Renal pelvis (tissue), 12 donors: ENCODE data around the gene CEMIP. TPM values are rescaled to one million over a fixed set of nuclear protein-coding genes. Genes with fewer than 3 reads are reported as not detected.

ENCODE experiments used
- DNase-seq: peaks from one replicate; pipeline ENCODE4 v3.0.0-alpha.2; 2013
- long read RNA-seq, 16 experiments: transcript quantifications; one replicate each; lab custom pipeline, GENCODE V29; 2026
- polyA plus RNA-seq, 3 donors: library from polyadenylated mRNA; unstranded; fragments of 120-200 nt; gene quantifications; one replicate each; pipeline ENCODE4 v1.2.1, GENCODE V29; 2013; ENCODE audit not compliant: insufficient read length in 3 of 3

CEMIP gene
- 1 to 10 TPM; 3.2 to 7.0 (median 6.1) TPM for polyA plus RNA-seq
- long read RNA-seq, donor 1, partial matches to known transcripts = 166 of 166 reads
- long read RNA-seq, donor 1, other reads (novel, unspliced or antisense) = 0 of 166 reads
- long read RNA-seq, donor 2, partial matches to known transcripts = 151 of 151 reads
- long read RNA-seq, donor 2, other reads (novel, unspliced or antisense) = 0 of 151 reads
- long read RNA-seq, donor 3, full-length matches to known transcripts = 1 of 1 reads
- long read RNA-seq, donor 3, partial matches to known transcripts = 0 of 1 reads
- long read RNA-seq, donor 3, other reads (novel, unspliced or antisense) = 0 of 1 reads
- long read RNA-seq, donor 4, full-length matches to known transcripts = 1 of 104 reads
- long read RNA-seq, donor 4, partial matches to known transcripts = 103 of 104 reads
- long read RNA-seq, donor 4, other reads (novel, unspliced or antisense) = 0 of 104 reads
- long read RNA-seq, donor 5 = 0 reads
- long read RNA-seq, donor 6 = 0 reads
- long read RNA-seq, donor 7 = 0 reads
- long read RNA-seq, donor 8 = 0 reads
- long read RNA-seq, donor 9 = 0 reads
- long read RNA-seq, donor 10 = 0 reads
- long read RNA-seq, donor 11 = 0 reads
- long read RNA-seq, donor 12, partial matches to known transcripts = 154 of 155 reads
- long read RNA-seq, donor 12, other reads (novel, unspliced or antisense) = 0 of 155 reads
- long read RNA-seq, donor 13 = 0 reads
- long read RNA-seq, donor 14 = 0 reads
- long read RNA-seq, donor 15 = 0 reads
- long read RNA-seq, donor 16, partial matches to known transcripts = 14 of 106 reads
- long read RNA-seq, donor 16, other reads (novel, unspliced or antisense) = 92 of 106 reads

- peak; percentile 70 for DNase-seq
These were observed at the start of gene CEMIP for GRCh38 chr15:80778964-80779657. Gene CEMIP (plus strand): TSS chr15:80779370. CDS start chr15:80873880, 94,510 bp downstream.

GRCh38 chr15:80730387-80730786 is 48.8 kb upstream of the CEMIP start:
- no peak for DNase-seq

GRCh38 chr15:80730926-80731325 is 48.2 kb upstream of the CEMIP start:
- DNase-seq = no peak

- no peak for DNase-seq
These were observed 47.0 kb upstream of the CEMIP start for GRCh38 chr15:80732167-80732566.

GRCh38 chr15:80732818-80733217 is 46.4 kb upstream of the CEMIP start:
- DNase-seq = no peak

- no peak for DNase-seq
These were observed 45.7 kb upstream of the CEMIP start for GRCh38 chr15:80733460-80733859.

GRCh38 chr15:80735344-80735743 is 43.8 kb upstream of the CEMIP start:
- DNase-seq = no peak

- peak; percentile 82 for DNase-seq
These were observed 42.6 kb upstream of the CEMIP start for GRCh38 chr15:80736560-80736959.

- DNase-seq = no peak
These were observed 39.3 kb upstream of the CEMIP start for GRCh38 chr15:80739919-80740318.

GRCh38 chr15:80742081-80742480 is 37.1 kb upstream of the CEMIP start:
- DNase-seq = no peak

- DNase-seq = no peak
These were observed 35.9 kb upstream of the CEMIP start for GRCh38 chr15:80743189-80743833.

GRCh38 chr15:80744415-80744814 is 34.8 kb upstream of the CEMIP start:
- no peak for DNase-seq

GRCh38 chr15:80744826-80745225 is 34.3 kb upstream of the CEMIP start:
- DNase-seq = no peak

GRCh38 chr15:80745888-80746287 is 33.3 kb upstream of the CEMIP start:
- no peak for DNase-seq

GRCh38 chr15:80747317-80748053 is 31.7 kb upstream of the CEMIP start:
- DNase-seq = peak; percentile 33

- DNase-seq = no peak
These were observed 29.6 kb upstream of the CEMIP start for GRCh38 chr15:80749589-80749988.

- peak; percentile 49 for DNase-seq
These were observed 28.6 kb upstream of the CEMIP start for GRCh38 chr15:80750575-80750974.

- DNase-seq = no peak
These were observed 27.0 kb upstream of the CEMIP start for GRCh38 chr15:80752204-80752603.

GRCh38 chr15:80753161-80753560 is 26.0 kb upstream of the CEMIP start:
- DNase-seq = no peak

- DNase-seq = no peak
These were observed 25.2 kb upstream of the CEMIP start for GRCh38 chr15:80754014-80754413.

- no peak for DNase-seq
These were observed 23.3 kb upstream of the CEMIP start for GRCh38 chr15:80755885-80756284.
